HG03565 (cell line): ENCODE data around the gene MBL2.

Source experiments
- ATAC-seq: cut with Tn5 transposase; IDR thresholded peaks from one replicate; pipeline ENCODE4 v1.9.1; 2021; ENCODE audit warnings: mild to moderate bottlenecking, moderate library complexity; ENCODE audit not compliant: unreplicated experiment

Gene MBL2

DNA sequence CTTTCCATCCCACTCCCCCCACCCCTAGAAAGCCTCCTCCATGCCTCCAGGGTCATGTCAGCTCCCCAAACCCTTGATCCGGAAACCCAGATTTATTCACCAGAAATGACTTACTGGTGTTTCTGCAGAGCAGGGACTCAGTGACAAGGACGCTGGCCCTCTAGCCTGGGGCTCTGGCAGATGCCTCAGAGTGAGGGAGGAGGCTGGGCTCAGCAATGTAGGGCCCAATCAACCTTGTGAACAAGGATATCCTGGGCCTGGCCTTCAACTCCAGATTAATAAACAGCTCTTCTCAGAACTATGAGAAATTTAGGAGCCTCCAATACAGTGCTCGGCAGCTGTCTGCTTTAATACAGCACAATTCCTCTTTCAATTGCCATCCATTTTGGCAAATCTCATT, at the start of gene MBL2:
Gene MBL2, minus strand, starts transcription at position 162 of the 400 bp plus-strand sequence. CDS start 1,149 bp downstream, outside the sequence.
- no peak for ATAC-seq

DNA sequence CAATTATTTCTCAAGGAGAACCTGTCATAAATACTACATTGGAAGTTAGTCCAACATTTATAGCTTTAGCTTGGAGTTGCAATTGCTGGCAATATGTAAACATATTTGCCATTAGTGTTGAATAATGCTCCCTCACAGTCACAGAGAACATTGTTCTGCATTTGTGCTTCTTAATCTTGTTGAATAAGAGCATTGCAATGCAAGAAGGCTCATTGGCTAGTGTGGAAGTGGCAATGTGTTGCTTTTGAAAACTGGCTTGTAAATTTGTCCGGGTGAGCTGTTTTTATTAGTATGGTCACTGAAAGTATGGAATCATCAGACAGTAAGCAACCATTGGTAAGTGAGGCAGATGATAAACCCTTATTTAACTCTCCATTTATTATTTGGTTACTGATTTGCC, 47.7 kb upstream of the MBL2 start:
- no peak for ATAC-seq

DNA sequence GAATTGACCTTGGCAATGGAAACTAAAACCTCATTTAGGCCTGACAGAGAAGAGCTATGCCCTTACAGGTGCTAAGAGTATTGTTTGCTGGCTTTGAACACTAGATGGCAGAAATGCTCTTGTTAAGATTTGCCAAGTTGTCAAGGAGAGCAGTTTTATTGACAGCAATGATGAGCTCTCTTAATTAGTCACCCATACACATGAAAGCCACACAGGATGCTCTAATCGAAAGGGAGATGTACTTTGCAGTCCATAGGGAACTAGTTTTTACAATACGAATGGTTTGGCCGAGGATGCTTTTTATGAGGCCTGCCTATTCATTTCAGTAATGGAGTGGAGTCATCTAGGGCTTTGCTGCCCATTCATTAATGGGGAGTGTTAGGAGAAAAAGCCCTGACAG, 45.4 kb upstream of the MBL2 start:
- ATAC-seq = peak; percentile 93

DNA sequence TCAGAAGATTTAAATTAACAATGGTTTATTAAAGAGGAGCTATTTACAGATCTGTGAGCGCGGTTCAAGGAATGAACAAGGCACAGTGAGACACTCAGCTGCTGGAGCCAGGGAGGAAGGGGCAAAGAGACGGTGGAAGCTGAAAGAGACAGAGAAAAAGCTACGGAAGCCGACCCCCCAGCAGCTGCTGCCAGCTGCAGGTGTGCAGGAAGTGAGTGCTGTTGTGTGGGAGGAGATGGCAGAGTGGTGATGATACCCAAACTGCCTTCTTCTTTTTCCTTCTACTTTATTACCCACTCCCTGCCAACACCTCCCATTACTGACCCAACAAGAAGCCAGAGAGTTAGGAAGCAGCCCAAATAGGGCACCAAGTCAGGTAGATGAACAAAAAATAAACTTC, 41.9 kb upstream of the MBL2 start:
- no peak for ATAC-seq

DNA sequence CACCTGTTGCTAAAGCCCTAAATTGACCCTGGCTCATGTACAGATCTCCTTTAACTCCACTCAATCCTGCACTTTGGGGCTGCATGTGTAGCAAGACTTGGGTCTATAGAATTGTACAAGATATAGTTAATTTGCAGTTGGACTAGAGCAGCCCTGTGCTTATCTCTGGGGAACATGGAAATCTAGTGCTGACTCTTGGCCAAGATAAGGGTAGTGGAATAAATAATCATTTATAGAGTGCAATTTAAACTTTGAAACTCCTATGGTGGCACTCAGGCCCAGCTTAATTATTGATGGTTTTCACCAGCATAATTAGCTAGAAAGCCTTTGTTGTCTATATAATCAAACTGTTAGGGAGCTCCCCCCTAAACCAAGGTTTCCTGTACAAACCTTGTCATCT, 39.2 kb upstream of the MBL2 start:
- ATAC-seq = no peak

DNA sequence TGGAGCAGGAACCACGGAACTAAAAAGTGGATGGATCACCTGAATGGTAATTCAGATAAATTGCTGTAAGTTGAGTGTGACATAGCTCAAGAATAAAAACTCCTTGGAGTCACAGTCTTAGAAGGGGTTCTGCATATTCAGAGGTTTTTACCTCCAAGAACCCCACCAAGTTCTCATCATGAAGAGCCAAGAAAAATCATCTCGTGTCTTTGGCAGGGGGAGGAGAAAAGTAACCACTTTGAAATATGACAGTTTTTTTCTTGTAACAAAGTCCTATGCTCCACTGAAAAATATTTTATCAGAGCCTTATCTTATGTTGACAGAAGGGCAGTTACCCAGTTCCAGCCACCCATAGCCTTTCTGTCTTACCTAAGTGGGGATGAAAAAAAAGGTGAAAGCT, 38.2 kb upstream of the MBL2 start:
- ATAC-seq = no peak

DNA sequence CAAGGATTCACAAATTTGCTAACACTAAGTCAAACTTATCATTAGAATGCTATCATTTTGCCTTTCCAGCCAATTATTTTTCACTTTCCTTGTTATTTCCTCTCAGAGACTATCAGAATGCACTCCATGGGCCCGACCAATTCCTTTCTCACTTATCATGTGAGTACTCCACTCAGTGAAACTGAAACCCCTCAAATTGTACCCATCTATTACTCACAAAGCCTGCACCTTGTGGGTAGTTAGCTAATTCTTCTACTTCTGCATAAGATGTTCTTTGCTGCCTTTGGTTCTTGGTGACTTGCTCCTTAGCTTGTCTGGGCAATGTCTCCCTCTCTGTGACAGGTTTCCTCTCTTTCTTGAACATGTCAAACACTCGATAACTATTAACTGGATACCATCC, 35.2 kb upstream of the MBL2 start:
- no peak for ATAC-seq

DNA sequence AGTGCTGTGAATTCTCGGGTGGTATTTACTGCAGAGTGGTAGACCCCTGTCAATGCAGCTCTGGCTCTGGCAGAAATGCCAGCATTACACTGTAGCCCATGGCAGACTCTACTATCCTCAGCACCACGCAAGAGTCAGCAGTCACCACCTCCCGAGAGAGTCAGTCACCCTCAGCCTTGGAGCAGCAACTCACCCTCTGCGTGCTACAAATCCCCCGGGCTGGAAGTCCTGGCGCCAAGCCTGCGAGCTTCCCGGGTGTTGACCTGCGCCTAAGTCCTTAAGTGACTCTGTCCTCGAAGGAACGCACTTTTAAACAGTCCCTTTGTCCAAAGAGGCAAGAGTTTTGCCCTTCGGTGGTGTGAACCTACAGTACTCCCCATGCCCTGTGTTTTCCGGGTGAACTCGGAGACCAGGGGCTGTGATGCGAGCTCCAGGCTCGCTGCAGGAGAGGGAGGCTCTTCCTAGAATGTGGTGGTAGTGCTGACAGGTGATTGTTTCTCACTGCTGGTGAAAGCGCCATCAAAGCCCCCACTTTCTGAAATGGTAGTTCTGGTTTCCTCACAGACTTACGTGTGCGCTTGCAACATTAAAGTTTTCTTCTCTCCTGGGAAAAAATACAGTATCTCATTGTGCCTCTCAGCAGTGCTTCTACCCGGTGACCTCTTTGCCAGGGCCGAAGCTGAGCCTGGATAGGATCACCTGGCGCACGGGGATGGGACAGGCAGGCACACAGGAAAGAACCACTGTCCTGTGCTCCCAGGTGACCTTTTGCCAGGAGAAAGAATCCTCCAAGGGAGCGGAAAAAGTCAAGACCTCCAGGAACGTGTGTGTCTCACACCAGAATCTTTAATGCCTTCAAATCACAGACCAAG, 33.1 kb upstream of the MBL2 start:
- no peak for ATAC-seq

DNA sequence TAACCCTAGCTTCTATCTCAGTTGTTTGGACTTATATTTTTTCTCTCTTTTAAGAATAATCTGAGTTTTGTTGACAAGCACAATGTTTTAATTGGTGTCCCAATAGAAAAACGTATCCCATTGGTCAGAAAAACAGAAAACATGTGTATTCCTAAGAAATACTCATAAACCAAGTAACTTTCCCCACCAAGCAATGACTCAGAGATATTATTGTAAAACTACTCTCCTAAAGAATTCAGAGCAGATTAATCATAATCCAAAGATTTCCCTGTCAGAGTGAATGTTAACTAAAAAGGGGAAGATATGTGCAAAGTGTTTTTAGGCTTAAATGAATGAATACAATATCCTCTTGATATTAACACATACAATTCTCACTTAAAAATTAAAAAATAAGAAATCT, 29.4 kb upstream of the MBL2 start:
- no peak for ATAC-seq

DNA sequence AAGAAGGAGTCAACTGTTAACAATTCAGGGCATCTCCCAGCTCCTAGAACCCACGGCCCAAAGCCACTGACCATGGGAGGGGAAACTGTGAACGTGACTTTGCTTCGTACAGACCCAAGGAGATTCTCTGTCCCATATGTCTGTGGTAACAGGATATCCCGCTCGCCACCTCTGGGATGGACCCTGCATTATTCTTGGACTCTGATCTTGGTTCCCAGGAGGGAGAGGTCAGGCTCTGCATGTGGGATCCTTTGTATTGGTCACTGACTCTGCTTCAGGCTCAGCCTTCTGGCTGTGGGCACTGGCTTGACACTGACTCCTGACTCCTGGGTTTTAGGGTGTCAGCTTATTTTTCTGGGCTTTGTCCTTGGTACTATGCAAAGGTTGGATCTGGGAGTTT, 13.5 kb upstream of the MBL2 start:
- ATAC-seq = no peak

DNA sequence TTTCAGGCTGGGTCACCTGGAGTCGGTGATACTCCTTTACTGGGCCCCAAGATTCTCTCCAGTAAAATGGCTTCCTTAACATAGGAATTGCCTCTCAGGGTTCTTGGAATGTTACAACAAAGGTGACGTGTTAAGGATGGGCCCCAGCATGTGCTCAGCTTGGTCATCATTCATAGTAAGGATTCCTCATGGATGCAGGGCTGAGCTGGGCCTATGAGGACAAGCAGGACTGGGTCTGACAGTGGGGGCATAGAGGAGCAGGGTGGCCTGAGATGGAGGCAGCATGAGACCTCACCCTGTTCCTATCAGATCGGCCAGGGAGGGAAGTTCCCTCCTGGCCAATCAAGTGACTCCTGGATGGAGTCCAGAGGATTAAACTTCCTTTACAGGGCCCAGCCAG, 12.8 kb upstream of the MBL2 start:
- ATAC-seq = no peak

DNA sequence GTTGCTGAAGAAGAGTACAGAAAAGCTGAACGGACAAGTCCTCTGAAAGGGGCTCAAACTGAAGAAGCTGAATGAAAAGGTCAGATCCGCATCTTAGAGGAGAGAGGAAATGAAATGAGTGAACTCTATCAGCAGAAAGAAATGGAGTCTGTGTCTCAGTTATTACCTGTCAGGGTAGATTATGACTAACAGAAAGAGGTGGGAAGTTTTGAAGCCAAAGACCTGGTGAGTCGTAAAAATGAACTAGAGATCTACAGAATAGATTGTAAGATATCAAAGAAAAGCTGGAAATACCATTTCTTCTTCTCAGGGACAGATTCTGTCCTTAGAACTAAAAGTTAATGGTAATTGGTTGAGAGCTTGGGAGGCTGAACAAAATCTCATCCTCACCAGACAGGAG, 11.1 kb upstream of the MBL2 start:
- ATAC-seq = no peak

DNA sequence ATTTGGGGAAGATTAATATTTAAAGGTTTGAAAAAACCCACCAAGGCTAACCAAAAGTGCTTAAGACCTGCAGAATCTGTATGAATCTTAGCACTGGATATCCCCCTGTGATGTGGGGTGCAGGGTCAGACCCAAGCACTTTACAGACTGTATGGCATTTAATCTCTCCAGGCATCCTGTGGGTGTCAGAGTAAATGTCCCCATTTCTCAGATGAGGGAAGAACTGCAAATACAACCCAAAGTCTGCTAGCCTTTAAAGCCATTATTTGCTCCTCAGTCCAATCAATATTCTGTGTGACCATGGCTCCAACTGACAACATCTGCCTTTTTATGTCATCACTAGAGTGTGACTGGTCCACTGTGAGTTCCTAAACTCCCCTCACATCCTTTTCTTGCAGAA, 10.0 kb upstream of the MBL2 start:
- no peak for ATAC-seq

DNA sequence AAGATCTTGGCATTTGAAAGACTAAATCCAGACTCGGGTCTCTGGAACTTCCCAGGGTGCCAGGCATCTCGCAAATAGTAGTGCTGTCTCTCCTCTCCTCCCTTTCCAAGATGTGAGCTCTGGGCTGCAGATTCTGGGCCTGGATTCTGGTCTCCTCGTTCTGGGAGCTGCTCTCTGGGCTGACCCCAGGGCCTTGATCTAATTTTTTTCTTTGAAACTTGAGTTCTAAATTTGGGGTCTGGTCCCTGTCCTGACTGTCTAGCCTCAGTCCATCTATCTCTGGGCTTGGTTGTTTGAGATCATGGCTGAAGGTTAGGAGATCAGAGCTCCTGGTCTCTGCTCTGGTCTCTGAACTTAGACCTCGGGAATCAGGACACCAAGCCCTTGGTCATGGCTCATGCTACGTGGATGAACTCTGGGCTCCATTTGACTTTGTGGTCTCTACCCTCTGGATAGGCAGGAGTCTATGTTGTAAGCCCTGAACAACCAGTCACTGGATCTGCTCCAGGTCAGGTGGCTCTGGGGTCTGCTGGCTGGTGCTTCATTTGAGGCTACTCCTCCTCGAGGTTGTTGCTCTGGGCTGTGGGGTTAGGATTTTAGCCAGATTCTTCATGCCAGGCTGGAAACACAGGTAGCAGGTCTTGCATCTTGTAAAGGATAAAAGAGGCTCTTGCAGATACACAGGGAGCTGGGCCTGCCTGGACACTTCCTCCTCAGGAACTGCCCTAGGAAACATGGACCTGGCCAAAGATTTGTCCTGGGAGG, 8.0 kb upstream of the MBL2 start:
- ATAC-seq = no peak

DNA sequence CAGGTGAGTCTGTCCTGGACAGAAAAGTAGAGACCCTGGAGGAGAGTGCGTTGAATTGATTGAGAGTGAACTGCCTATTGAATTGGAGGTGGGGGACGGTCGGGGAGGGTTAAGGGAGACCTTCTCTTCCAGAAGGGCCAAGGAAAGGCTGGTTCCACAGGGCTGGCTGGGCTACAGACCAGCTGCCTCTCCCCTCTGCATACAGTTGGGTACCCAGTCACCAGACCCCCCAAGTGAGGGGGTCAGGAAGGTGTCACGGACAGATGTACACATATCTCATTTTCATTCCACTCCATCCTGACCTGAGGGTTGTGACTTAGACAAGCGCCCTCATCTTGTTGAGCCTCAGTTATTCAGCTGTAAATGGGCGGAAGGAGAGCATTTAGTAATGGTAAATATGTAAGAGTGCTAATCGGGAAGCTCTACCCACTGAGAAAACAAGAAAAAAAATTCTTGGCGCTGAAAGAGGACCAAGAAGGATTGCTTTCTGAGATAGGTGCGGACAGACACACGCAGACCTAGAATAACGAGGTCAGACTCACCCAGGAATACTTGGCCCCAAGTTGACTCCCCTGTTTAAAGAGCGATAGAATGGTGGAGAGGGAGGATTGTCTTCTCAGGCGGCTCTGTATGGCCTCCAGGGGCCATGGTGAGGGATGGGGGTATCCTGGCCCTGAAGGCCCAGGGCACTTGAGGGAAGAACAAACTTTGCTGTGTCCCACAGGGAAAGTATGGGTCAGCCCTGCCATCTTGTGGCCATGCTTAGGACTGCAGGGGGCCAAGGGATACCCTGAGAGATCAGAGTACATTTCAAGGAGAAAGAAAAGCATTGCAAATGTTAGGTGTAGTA, 7.2 kb upstream of the MBL2 start:
- ATAC-seq = peak; percentile 93

DNA sequence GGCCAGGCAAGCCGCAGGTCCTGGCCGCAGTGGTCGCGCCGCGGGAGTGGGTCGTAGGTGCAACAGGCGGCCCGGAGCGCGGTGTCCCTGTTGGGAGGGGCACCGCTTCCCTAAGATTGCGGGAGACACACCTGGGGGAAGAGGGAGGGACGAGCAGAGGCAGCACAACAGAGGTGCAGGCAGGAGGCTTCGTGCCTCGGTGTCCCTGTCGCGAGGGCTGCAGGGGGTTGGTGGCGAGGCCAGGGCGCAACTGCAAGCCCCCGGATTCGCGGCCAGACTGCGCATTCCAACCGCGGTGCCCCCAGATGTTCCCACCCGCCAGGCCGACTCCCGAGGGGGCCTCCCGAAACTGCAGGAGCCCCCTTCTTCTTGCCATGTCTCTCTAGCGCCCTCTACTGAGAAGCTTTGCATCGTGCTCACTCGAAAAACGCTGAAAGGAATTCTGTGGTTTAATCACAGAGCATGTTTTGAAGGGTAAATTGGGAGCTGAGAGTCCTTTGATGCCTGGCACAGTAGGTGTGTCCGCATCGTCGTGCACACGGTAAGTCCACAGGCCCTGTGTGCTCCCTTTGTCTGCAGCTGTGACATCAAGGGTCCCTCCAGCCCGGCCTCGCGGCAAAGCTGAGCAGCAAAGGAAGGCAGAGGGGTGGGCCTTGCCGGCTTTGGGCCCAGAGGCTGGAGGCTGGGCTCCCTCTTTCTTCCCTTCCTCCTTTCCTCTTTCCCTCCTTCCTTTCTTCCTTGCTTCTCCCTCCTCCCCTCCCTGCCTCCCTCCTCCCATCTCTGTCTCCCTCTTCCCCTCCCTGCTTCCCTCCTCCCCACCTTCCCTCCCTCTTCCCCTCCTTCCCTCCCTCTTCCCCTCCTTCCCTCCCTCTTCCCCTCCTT, 6.2 kb upstream of the MBL2 start:
- no peak for ATAC-seq

DNA sequence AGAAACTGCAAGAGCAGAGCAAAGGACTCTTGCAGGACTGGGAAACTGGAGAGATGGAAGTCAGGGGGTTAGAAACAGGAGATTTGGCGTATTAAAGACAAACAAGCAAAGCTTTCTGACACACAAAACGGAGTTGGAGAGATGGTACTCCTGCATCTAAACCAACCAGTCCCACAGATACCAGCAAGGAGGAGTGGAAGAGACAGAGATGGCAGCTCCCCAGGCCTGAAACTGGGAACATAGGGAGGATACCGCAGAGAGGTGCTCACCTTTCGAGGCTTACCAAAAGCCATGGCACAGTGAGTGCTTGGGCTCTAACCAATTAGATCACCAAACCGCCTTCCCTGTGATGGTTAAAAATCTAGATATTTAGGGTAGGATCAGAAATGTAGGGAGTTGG, 4.8 kb upstream of the MBL2 start:
- no peak for ATAC-seq

DNA sequence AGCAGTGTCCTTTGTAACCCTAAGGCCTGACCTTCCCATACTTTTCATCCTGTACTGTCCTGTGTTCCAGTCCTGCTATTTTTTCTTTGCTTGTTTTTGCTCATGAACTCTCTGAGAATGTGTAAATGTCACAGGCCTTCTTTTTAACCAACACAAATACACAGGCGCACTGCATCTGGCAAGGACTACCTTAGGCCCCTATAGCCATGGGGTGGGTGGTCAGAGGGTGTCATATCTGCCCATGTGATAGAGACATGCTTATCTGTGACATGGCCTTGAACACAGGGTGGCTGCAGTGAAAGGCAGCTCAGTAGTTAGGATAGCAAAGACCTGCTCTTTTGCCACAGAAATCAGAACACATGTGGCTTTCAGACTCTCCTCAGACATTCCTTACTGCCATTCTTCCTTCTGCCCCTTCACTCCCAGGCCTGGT, 3.9 kb upstream of the MBL2 start:
- ATAC-seq = no peak

DNA sequence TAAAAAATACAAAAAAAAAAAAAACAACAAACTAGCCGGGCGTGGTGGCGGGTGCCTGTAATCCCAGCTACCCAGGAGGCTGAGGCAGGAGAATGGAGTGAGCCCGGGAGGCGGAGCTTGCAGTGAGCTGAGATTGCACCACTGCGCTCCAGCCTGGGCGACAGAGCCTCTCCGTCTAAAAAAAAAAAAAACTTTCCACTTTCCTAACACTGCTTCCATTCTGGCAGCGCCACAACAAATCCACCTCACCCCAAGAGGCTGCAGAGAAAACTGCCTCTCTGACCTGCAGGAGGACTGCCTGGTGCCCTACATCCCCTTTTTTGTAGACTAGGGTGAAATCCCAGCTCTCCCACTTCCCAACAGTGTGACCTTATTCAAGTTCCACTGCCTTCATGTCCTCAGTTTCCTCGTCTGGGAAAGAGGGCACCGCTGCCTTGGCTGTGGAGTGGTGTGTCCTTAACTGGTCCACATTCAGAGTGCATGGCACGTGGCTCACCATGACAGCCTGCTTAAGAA, 2.6 kb upstream of the MBL2 start:
- ATAC-seq = no peak

DNA sequence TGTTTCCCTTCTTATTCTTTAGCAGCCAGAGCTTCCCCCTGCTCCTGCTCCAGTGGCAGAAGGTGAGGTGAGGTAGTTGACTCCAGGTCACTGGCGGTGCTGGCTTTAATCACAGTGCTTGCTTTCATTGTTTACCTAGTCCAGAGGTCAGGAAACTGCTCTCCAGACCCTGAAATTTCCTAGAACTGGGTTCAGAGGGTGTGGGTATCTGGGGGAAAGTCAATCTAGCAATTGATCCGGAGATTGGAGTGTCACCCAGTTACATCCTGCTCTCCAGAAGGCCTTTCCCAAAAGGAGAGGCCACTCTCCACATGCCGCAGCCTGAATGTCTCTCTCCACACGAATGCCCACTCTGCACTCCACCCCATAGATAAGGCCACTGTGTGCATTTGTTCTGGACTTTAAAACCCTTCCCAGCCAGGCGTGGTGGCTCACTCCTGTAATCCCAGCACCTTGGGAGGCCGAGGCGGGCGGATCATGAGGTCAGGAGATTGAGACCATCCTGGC, 2.1 kb upstream of the MBL2 start:
- no peak for ATAC-seq
